Esophagus squamous epithelium (tissue), 5 donors: ENCODE data around the gene FAM20C. TPM values are rescaled to one million over a fixed set of nuclear protein-coding genes. Genes with fewer than 3 reads are reported as not detected.

Source experiments
- DNase-seq: peaks from one replicate; lab custom pipeline; 2025; lab: John Stamatoyannopoulos, UW
- H3K27ac ChIP-seq, 4 donors: fragments of 200-600 bp; sonication (generic); one replicate each; pipeline ENCODE4 v1.5.1; 2016 to 2019; ENCODE audit warnings: mild to moderate bottlenecking in 1 of 4
- H3K27me3 ChIP-seq, 4 donors: fragments of 200-600 bp; sonication (generic); 1 replicate in 3 of 4; 2 replicates in 1 of 4; pipeline versions ENCODE4 v1.5.1 to v1.6.0; 2017 to 2021; ENCODE audit warnings: antibody characterized with exemption in 1 of 4
- H3K36me3 ChIP-seq, 3 donors: fragments of 200-600 bp; sonication (generic); one replicate each; pipeline ENCODE4 v1.5.1; 2016 to 2019
- H3K4me1 ChIP-seq, 3 donors: fragments of 200-600 bp; sonication (generic); one replicate each; pipeline ENCODE4 v1.5.1; 2017 to 2019
- H3K4me3 ChIP-seq, 4 donors: fragments of 200-600 bp; sonication (generic); 1 replicate in 3 of 4; 2 replicates in 1 of 4; pipeline ENCODE4 v1.5.1; 2016 to 2019; ENCODE audit warnings: mild to moderate bottlenecking in 2 of 4, moderate library complexity in 1 of 4
- H3K9me3 ChIP-seq, 3 donors: fragments of 200-600 bp; sonication (generic); one replicate each; pipeline ENCODE4 v1.5.1; 2016 to 2019
- CTCF ChIP-seq, 6 experiments: fragments of 450-650 bp in 4 of 6; fragments of 200-600 bp in 2 of 6; sonication (generic) in 2 of 6; IDR thresholded peaks; one replicate each; pipeline ENCODE4 v1.5.1; 2016 to 2019; ENCODE audit warnings: antibody characterized with exemption in 6 of 6, mild to moderate bottlenecking in 4 of 6, moderate library complexity in 4 of 6
- POLR2A ChIP-seq, 4 donors: fragments of 450-650 bp; IDR thresholded peaks; one replicate each; pipeline ENCODE4 v1.6.1; 2017; ENCODE audit warnings: antibody characterized with exemption in 4 of 4, mild to moderate bottlenecking in 4 of 4, moderate library complexity in 3 of 4
- WGBS, 2 donors: methylation state at CpG; one replicate each; pipeline ENCODE4 v1.1.5; 2018; 5-methylcytosine and 5-hydroxymethylcytosine counted together
- intact Hi-C: fragments of 100-400 bp; cut with DNase I; formaldehyde crosslinking; loops from one replicate; pipeline ENCODE4 v1.15.0; 2022
- total RNA-seq, 4 donors: library from RNA; depleted of rRNA; stranded (reverse); fragments of >200 nt; gene quantifications; one replicate each; pipeline ENCODE4 v1.1.0, GENCODE V29; 2016
- donor health status: DM: yes; HTN: yes; CAD: no.

FAM20C gene
- total RNA-seq, 4 donors from 2014 or later = 8.5 to 16.0 (median 13.7) TPM

DNA sequence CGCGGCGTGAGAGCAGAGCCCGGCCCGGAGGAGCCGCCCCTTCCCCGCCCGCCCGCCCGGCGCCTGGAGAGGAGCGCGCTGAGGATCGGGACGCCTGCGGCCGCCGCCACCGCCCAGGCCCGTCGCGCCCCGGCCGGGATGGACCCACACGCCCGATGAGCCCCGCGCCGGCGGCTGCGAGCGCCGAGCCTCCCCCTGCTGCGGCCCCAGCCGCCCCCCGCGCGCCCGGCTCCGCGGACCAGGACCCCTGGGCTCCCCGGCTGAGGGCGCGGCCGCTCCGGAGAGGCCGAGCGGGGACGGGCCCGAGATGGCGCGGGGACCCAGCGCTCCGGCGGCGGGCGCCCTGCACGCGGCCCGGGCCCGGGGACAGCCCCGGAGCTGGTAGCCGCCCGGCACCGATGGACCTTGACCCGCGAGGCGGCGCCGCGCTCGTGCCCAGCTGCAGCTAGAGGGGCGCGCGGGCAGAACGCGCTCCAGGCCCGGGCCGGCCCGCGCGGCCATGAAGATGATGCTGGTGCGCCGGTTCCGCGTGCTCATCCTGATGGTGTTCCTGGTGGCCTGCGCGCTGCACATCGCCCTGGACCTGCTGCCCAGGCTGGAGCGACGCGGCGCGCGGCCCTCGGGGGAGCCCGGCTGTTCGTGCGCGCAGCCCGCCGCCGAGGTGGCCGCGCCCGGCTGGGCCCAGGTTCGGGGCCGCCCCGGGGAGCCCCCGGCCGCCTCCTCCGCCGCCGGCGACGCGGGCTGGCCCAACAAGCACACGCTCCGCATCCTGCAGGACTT lies 520 bp downstream of the FAM20C start:
- no peaks in the 10 kb centered on the region for H3K9me3 ChIP-seq
- TF ChIP-seq CTCF (IDR thresholded peaks at IDR 0.05) (no peak), POLR2A (IDR thresholded peaks at IDR 0.05) (no peak)
- no CpG with 5 or more reads among the region's 119 CpGs for WGBS, 2 donors
- intact Hi-C loops = no loop called here
- peak overlapping the region; percentile 76 to 95 (median 88) for H3K27ac ChIP-seq
- H3K36me3 ChIP-seq = peaks cover 16 to 30% (median 18%) of the 10 kb centered on the region in 3 donors
- H3K4me1 ChIP-seq = peaks cover 35 to 66% (median 40%) of the 10 kb centered on the region in 3 donors
- peaks cover 0 to 48% (median 0%) of the 10 kb centered on the region in 4 donors for H3K27me3 ChIP-seq
- no peak for DNase-seq
- H3K4me3 ChIP-seq = peak overlapping the region; percentile 55 to 89 (median 65)

GRCh38 chr7:193481-194251 lies 1.3 kb downstream of the FAM20C start:
- Histone ChIP-seq H3K4me3 (peak overlapping the region; percentile 55 to 89 (median 65)), H3K4me1 (peaks cover 35 to 67% (median 40%) of the 10 kb centered on the region in 3 donors), H3K36me3 (peaks cover 19 to 38% (median 24%) of the 10 kb centered on the region in 3 donors), H3K9me3 (no peaks in the 10 kb centered on the region), H3K27ac (peak overlapping the region; percentile 45 to 95 (median 88)), H3K27me3 (peaks cover 0 to 42% (median 0%) of the 10 kb centered on the region in 4 donors)
- 0 to 25% methylated on average over 2 to 9 of the region's 57 CpGs for WGBS, 2 donors
- intact Hi-C loops = no loop called here
- DNase-seq = no peak
- TF ChIP-seq POLR2A (IDR thresholded peaks at IDR 0.05) = no peak
- no peak for TF ChIP-seq CTCF (IDR thresholded peaks at IDR 0.05)

- no peak for DNase-seq
- Histone ChIP-seq H3K27ac (peak overlapping the region in 2 of 4 donors; percentile 93 to 95), H3K4me1 (peaks cover 35 to 75% (median 40%) of the 10 kb centered on the region in 3 donors)
Observed at GRCh38 chr7:194252-195009, 2.1 kb downstream of the FAM20C start.

More at GRCh38 chr7:194252-195009, 2.1 kb downstream of the FAM20C start:
- Histone ChIP-seq H3K36me3 (peaks cover 19 to 45% (median 26%) of the 10 kb centered on the region in 3 donors), H3K27me3 (peaks cover 0 to 36% (median 0%) of the 10 kb centered on the region in 4 donors), H3K9me3 (no peaks in the 10 kb centered on the region), H3K4me3 (peak overlapping the region; percentile 55 to 89 (median 65))
- 33 to 79% methylated on average over 3 to 7 of the region's 27 CpGs for WGBS, 2 donors
- no peak for TF ChIP-seq POLR2A (IDR thresholded peaks at IDR 0.05)
- no peak for TF ChIP-seq CTCF (IDR thresholded peaks at IDR 0.05)
- intact Hi-C loops = no loop called here
